Measurements from ENCODE around the gene SMC3.

GRCh38 chr10:110576220-110576619 is 8.7 kb downstream of the SMC3 start:
- TF ChIP-seq MAX (IDR thresholded peaks at IDR 0.05) (no peak), POLR2A (IDR thresholded peaks at IDR 0.05; ENCODE audit: borderline replicate concordance, extremely low read depth, insufficient read depth, insufficient read length) (no peak), CTCF (IDR thresholded peaks at IDR 0.05 in 2 of 3, conservative IDR thresholded peaks at IDR 0.05 in 1 of 3; ENCODE audit: borderline replicate concordance in 1 of 3, insufficient read depth in 1 of 3, low read depth in 2 of 3, low read length in 2 of 3) (no peak), ZFX (IDR thresholded peaks at IDR 0.05) (no peak), RAD21 (IDR thresholded peaks at IDR 0.05; ENCODE audit: low read depth) (no peak), ZBTB33 (IDR thresholded peaks at IDR 0.05; ENCODE audit: extremely low read depth, insufficient replicate concordance, low read length) (no peak)
- TF ChIP-seq, protein P1, sequence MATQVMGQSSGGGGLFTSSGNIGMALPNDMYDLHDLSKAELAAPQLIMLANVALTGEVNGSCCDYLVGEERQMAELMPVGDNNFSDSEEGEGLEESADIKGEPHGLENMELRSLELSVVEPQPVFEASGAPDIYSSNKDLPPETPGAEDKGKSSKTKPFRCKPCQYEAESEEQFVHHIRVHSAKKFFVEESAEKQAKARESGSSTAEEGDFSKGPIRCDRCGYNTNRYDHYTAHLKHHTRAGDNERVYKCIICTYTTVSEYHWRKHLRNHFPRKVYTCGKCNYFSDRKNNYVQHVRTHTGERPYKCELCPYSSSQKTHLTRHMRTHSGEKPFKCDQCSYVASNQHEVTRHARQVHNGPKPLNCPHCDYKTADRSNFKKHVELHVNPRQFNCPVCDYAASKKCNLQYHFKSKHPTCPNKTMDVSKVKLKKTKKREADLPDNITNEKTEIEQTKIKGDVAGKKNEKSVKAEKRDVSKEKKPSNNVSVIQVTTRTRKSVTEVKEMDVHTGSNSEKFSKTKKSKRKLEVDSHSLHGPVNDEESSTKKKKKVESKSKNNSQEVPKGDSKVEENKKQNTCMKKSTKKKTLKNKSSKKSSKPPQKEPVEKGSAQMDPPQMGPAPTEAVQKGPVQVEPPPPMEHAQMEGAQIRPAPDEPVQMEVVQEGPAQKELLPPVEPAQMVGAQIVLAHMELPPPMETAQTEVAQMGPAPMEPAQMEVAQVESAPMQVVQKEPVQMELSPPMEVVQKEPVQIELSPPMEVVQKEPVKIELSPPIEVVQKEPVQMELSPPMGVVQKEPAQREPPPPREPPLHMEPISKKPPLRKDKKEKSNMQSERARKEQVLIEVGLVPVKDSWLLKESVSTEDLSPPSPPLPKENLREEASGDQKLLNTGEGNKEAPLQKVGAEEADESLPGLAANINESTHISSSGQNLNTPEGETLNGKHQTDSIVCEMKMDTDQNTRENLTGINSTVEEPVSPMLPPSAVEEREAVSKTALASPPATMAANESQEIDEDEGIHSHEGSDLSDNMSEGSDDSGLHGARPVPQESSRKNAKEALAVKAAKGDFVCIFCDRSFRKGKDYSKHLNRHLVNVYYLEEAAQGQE (IDR thresholded peaks at IDR 0.05; ENCODE audit: low read depth), result no peak

Measured in HCT116 (cell line).